ENCODE results near the gene MARCHF3.

- no peak for TF ChIP-seq EP300 (IDR thresholded peaks at IDR 0.05)
- no peak for TF ChIP-seq CTCF (IDR thresholded peaks at IDR 0.05)
- no peak for TF ChIP-seq POLR2A (IDR thresholded peaks at IDR 0.05)
Measured at GRCh38 chr5:126857472-126858410, 172.6 kb downstream of the MARCHF3 start.

Measured in gastroesophageal sphincter (tissue), 3 donors.